PC-3 (cell line): ENCODE data around the gene VRTN. TPM values are rescaled to one million over a fixed set of nuclear protein-coding genes. Genes with fewer than 3 reads are reported as not detected.

ENCODE experiments used
- ATAC-seq: fragments of 200-7000 bp; cut with Tn5 transposase; 2 replicates; pipeline ENCODE4 v1.9.1; 2020; ENCODE audit warnings: mild to moderate bottlenecking, moderate library complexity
- BruUV-seq: library from RNA; stranded (reverse); fragments of 400-500 nt; replicated peaks from 2 replicates; lab custom pipeline; 2021; lab: Mats Ljungman, UMichigan
- CTCF ChIA-PET: fragments of 300-600 bp; sonication (Branson Sonifier 250); formaldehyde crosslinking; loops from one replicate; lab custom pipeline; 2022; ENCODE audit warnings: antibody characterized with exemption; lab: Charles Lee
- POLR2A ChIA-PET: fragments of 300-600 bp; sonication (Branson Sonifier 250); formaldehyde crosslinking; loops from one replicate; lab custom pipeline; 2022; ENCODE audit warnings: antibody characterized with exemption; ENCODE audit not compliant: unreplicated experiment; lab: Charles Lee
- DNase-seq: peaks from one replicate; pipeline ENCODE4 v3.0.0-alpha.2; 2015
- H2AFZ ChIP-seq: fragments of 300-600 bp; sonication (generic); 2 replicates; pipeline ENCODE4 v1.6.0; 2016; ENCODE audit warnings: antibody characterized with exemption, low read length
- H3F3A ChIP-seq: fragments of 300-600 bp; sonication (generic); one replicate; pipeline ENCODE4 v1.6.0; 2017; ENCODE audit warnings: antibody characterized with exemption, low read length, control low read depth, mild to moderate bottlenecking; ENCODE audit not compliant: unreplicated experiment
- H3K27ac ChIP-seq: fragments of 300-600 bp; sonication (generic); 2 replicates; pipeline ENCODE4 v1.5.1; 2016; ENCODE audit warnings: mild to moderate bottlenecking, low read length
- H3K27me3 ChIP-seq: fragments of 300-600 bp; sonication (generic); 2 replicates; pipeline ENCODE4 v1.6.1; 2016; ENCODE audit warnings: low read length, mixed read lengths
- H3K36me3 ChIP-seq: fragments of 300-600 bp; sonication (generic); 2 replicates; pipeline ENCODE4 v1.6.1; 2016; ENCODE audit warnings: low read depth, mixed run types, low read length, mixed read lengths
- H3K4me1 ChIP-seq: fragments of 300-600 bp; sonication (generic); 2 replicates; pipeline ENCODE4 v1.5.1; 2016; ENCODE audit warnings: low read length; ENCODE audit not compliant: insufficient read depth
- H3K4me2 ChIP-seq: fragments of 300-600 bp; sonication (generic); 2 replicates; pipeline ENCODE4 v1.6.0; 2016; ENCODE audit warnings: low read length
- H3K4me3 ChIP-seq: fragments of 300-600 bp; sonication (generic); 2 replicates; pipeline ENCODE4 v1.5.1; 2016; ENCODE audit warnings: mild to moderate bottlenecking, low read length, mixed read lengths
- H3K79me2 ChIP-seq: fragments of 300-600 bp; sonication (generic); 2 replicates; pipeline ENCODE4 v1.6.1; 2017; ENCODE audit warnings: low read length, mixed read lengths
- H3K9ac ChIP-seq: fragments of 300-600 bp; sonication (generic); 2 replicates; pipeline ENCODE4 v1.6.0; 2016; ENCODE audit warnings: mild to moderate bottlenecking, low read length
- H3K9me2 ChIP-seq: fragments of 300-600 bp; sonication (generic); replicated peaks from 2 replicates; pipeline ENCODE4 v1.6.1; 2016; ENCODE audit warnings: mixed run types, low read length, mixed read lengths
- H3K9me3 ChIP-seq: fragments of 300-600 bp; sonication (generic); 2 replicates; pipeline ENCODE4 v1.6.1; 2016; ENCODE audit warnings: low read length, mixed read lengths
- H4K20me1 ChIP-seq: fragments of 300-600 bp; sonication (generic); 2 replicates; pipeline ENCODE4 v1.6.1; 2016; ENCODE audit warnings: low read length, mixed read lengths
- CTCF ChIP-seq: fragments of 300-600 bp; sonication (generic); conservative IDR thresholded peaks from 2 replicates; pipeline ENCODE4 v1.5.1; 2017; ENCODE audit warnings: antibody characterized with exemption, low read depth, mild to moderate bottlenecking, low read length
- EZH2 ChIP-seq: fragments of 300-600 bp; sonication (generic); IDR thresholded peaks from one replicate; pipeline ENCODE4 v1.6.1; 2017; ENCODE audit warnings: antibody characterized with exemption, mild to moderate bottlenecking, low read length; ENCODE audit not compliant: unreplicated experiment
- EZH2phosphoT487 ChIP-seq: fragments of 300-600 bp; sonication (generic); IDR thresholded peaks from 2 replicates; pipeline ENCODE4 v1.6.1; 2018; ENCODE audit warnings: mild to moderate bottlenecking, antibody characterized with exemption, low read length, borderline replicate concordance
- intact Hi-C: fragments of 100-400 bp; cut with micrococcal nuclease; formaldehyde crosslinking; loops from 2 replicates; pipeline ENCODE4 v1.9.0; 2023
- total RNA-seq: library from RNA; depleted of rRNA; stranded (reverse); fragments of >200 nt; gene quantifications from 2 replicates; pipeline ENCODE4 v1.2.3, GENCODE V29; 2014

Gene VRTN
- total RNA-seq, 1 experiment from 2014 or later, result not detected

- CTCF ChIA-PET, result no interaction called here
- no peaks in the 10 kb centered on the region for H4K20me1 ChIP-seq
- TF ChIP-seq EZH2 (no peak), CTCF (no peak), EZH2phosphoT487 (no peak)
These were observed 43.2 kb downstream of the VRTN start for GRCh38 chr14:74391479-74391878.

GRCh38 chr14:74392616-74393570 lies 44.6 kb downstream of the VRTN start:
- no peak overlapping the region for H3K4me3 ChIP-seq
- ChIA-PET CTCF (no interaction called here), POLR2A (no interaction called here)
- intact Hi-C loops, result no loop called here
- no peak overlapping the region for H3K27ac ChIP-seq
- no peaks in the 10 kb centered on the region for H3K79me2 ChIP-seq
- no peaks in the 10 kb centered on the region for H4K20me1 ChIP-seq
- no peaks in the 10 kb centered on the region for H3K9me3 ChIP-seq
- DNase-seq (no peak), ATAC-seq (no peak)
- H3K9me2 ChIP-seq, result no peaks in the 10 kb centered on the region
- TF ChIP-seq CTCF, result no peak
- H3K36me3 ChIP-seq, result no peaks in the 10 kb centered on the region
- H3K4me1 ChIP-seq, result no peaks in the 10 kb centered on the region
- peaks cover 44% of the 10 kb centered on the region for H3K27me3 ChIP-seq
- no TSS peak for BruUV-seq
- H3K9ac ChIP-seq, result no peak overlapping the region
- no peak overlapping the region for H3K4me2 ChIP-seq
- H3F3A ChIP-seq, result no peaks in the 10 kb centered on the region
- H2AFZ ChIP-seq, result no peak overlapping the region

More at GRCh38 chr14:74391479-74391878, 43.2 kb downstream of the VRTN start:
- Histone ChIP-seq H3K9ac (no peak overlapping the region), H3K4me1 (no peaks in the 10 kb centered on the region), H3K9me3 (no peaks in the 10 kb centered on the region), H3K36me3 (no peaks in the 10 kb centered on the region), H3F3A (no peaks in the 10 kb centered on the region), H3K27ac (no peak overlapping the region), H3K27me3 (peaks cover 46% of the 10 kb centered on the region), H3K4me2 (no peak overlapping the region), H3K9me2 (no peaks in the 10 kb centered on the region), H3K4me3 (no peak overlapping the region), H2AFZ (no peak overlapping the region), H3K79me2 (no peaks in the 10 kb centered on the region)
- POLR2A ChIA-PET, result no interaction called here
- BruUV-seq, result no TSS peak
- DNase-seq, result no peak
- intact Hi-C loops, result no loop called here
- no peak for ATAC-seq

- ChIA-PET POLR2A (interaction anchor here (0.6 kb wide), 1 partner anchor 13 kb away, joined by 5 read pairs; no protein-coding TSS in a partner anchor), CTCF (no interaction called here)
- intact Hi-C loops, result no loop called here
- Histone ChIP-seq H3K4me1 (no peaks in the 10 kb centered on the region), H3K4me3 (no peak overlapping the region), H3F3A (no peaks in the 10 kb centered on the region), H3K36me3 (no peaks in the 10 kb centered on the region), H3K27me3 (peaks cover 51% of the 10 kb centered on the region), H3K79me2 (no peaks in the 10 kb centered on the region), H3K9me2 (no peaks in the 10 kb centered on the region), H3K4me2 (no peak overlapping the region), H4K20me1 (no peaks in the 10 kb centered on the region), H3K9me3 (no peaks in the 10 kb centered on the region), H3K27ac (no peak overlapping the region), H3K9ac (no peak overlapping the region), H2AFZ (no peak overlapping the region)
- no peak for DNase-seq
- no TSS peak for BruUV-seq
- ATAC-seq, result peak; percentile 60
- no peak for TF ChIP-seq EZH2
- no peak for TF ChIP-seq EZH2phosphoT487
- no peak for TF ChIP-seq CTCF
These were observed 46.3 kb downstream of the VRTN start for GRCh38 chr14:74394549-74394948.
